ENCODE data around the gene MRPL10.
A peak's percentile ranks its signal among the peaks of the same experiment; 100 is the strongest.

Gene MRPL10

GRCh38 chr17:47820033-47820789 is 11.1 kb downstream of the MRPL10 start:
- H3K27me3 Mint-ChIP-seq: no peaks in the 10 kb centered on the region
- peaks cover 24 to 39% of the 10 kb centered on the region in 2 donors for H3K4me1 Mint-ChIP-seq
- H3K36me3 Mint-ChIP-seq: peaks cover 33 to 42% of the 10 kb centered on the region in 2 donors
- H3K27ac Mint-ChIP-seq: no peak overlapping the region
- no peak for DNase-seq
- no peak for ATAC-seq (replicated peaks)
- no peaks in the 10 kb centered on the region for H3K9me3 Mint-ChIP-seq
- peak overlapping the region; percentile 96 to 99 for H3K4me3 Mint-ChIP-seq

GRCh38 chr17:47819475-47819874 is 11.9 kb downstream of the MRPL10 start:
- Mint-ChIP-seq H3K9me3 (no peaks in the 10 kb centered on the region), H3K36me3 (peaks cover 36 to 46% of the 10 kb centered on the region in 2 donors), H3K27me3 (no peaks in the 10 kb centered on the region), H3K27ac (no peak overlapping the region), H3K4me1 (peaks cover 24 to 37% of the 10 kb centered on the region in 2 donors), H3K4me3 (no peak overlapping the region)
- ATAC-seq (replicated peaks) (no peak), DNase-seq (no peak)

DNA sequence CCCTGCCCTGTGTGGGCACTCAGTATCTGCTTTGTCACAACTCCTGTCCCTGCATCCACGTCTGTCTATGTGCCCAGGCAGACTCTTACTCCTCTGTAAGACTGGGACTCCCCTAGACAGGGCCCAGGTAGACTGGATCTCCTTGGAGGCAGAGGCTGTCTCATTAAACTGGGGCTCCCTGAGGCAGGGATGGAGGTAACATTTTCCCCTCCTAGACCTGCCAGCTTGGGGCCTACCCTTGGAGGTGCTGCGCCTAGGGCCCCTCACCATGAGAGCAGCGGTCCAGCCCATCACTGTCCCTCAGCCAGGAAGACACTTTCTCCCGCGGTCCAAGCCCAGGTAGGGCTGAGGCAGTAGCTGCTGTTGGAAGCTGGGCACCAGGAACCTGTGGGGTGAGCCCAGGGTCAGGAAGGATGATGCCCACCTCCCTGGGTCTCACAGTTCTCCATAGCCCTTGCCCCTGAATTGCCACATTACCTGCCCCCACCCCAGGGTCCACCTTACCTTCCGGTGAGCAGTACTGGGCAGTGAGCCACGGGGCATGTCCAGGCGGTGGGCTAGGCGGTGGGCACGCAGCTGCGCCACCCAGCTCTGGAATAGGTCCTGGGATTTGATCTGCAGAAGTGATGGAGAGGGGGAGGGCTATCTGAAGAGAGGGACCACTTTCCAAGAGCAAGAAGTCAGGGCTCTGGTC is 13.2 kb downstream of the MRPL10 start:
- no peaks in the 10 kb centered on the region for H3K9me3 Mint-ChIP-seq
- no peaks in the 10 kb centered on the region for H3K27me3 Mint-ChIP-seq
- H3K4me3 Mint-ChIP-seq: no peak overlapping the region
- DNase-seq: no peak
- peaks cover 23 to 33% of the 10 kb centered on the region in 2 donors for H3K4me1 Mint-ChIP-seq
- no peak overlapping the region for H3K27ac Mint-ChIP-seq
- H3K36me3 Mint-ChIP-seq: peaks cover 36 to 43% of the 10 kb centered on the region in 2 donors
- no peak for ATAC-seq (replicated peaks)

DNA sequence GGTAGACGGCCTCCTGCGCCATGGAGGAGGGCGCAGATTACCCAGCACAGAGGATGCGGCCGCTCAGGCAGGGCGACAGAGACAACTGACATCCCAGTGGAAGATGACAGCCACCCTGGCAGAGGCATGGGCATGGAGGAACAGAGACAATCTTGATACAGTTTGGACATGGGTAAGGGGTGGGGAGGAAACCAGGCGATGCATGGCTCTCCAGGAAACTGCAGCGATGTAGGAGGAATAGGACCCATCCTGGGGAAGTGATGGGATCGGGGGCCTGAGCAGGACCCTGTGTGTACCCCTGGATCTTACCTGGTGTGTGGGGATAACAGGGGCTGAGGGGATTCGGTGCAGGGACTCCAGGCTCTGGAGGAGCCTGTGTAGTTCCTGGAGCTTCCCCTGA is 14.4 kb downstream of the MRPL10 start:
- H3K27me3 Mint-ChIP-seq: no peaks in the 10 kb centered on the region
- peaks cover 47 to 53% of the 10 kb centered on the region in 2 donors for H3K36me3 Mint-ChIP-seq
- no peaks in the 10 kb centered on the region for H3K9me3 Mint-ChIP-seq
- H3K27ac Mint-ChIP-seq: no peak overlapping the region
- ATAC-seq (replicated peaks) (no peak), DNase-seq (no peak)
- H3K4me3 Mint-ChIP-seq: no peak overlapping the region
- peaks cover 17 to 28% of the 10 kb centered on the region in 2 donors for H3K4me1 Mint-ChIP-seq

- peaks cover 13 to 21% of the 10 kb centered on the region in 2 donors for H3K4me1 Mint-ChIP-seq
- no peak overlapping the region for H3K27ac Mint-ChIP-seq
- H3K36me3 Mint-ChIP-seq: peaks cover 50 to 57% of the 10 kb centered on the region in 2 donors
- no peak overlapping the region for H3K4me3 Mint-ChIP-seq
- no peak for DNase-seq
- ATAC-seq (replicated peaks): no peak
- H3K27me3 Mint-ChIP-seq: no peaks in the 10 kb centered on the region
- H3K9me3 Mint-ChIP-seq: no peaks in the 10 kb centered on the region
Measured at GRCh38 chr17:47816111-47816735, 15.1 kb downstream of the MRPL10 start.

DNA sequence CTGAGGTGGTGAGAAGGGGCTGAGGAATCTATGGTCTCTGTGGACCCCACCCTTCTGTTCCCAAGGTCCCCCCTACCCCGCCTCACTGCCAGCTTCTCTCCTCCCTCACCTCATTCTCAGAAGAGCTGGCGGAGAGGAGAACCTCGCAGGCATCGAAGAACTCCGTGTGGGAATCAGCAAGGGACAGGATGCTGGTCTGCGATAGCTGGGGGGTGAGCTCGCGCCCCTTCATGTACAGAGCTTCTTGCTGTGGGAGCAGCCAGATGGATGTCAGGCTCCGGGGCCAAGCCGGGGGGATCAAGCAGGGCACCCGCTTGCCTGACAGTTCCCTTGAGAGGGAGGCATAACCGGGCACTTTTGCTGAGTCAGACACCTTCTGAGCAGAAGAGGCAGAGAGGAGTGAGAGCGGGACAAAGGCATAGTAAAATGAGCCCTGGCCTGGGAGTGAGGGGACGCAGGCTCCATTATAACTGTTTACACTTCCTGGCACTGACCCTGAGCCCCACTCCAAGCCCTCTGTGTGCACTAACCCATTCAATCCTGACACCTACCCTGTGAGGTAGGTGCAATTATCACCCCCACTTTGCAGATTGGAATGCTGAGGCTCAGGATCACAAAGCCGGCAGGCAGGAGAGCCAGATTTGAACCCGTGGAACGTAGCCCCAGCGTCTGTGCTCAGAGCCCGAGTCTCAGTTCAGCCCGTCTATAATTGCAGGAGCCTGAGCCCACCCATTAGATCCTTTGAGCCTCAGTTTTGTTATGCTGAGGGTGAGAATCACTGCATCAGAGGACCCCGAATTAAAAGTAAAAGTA is 16.0 kb downstream of the MRPL10 start:
- Mint-ChIP-seq H3K4me1 (peaks cover 7 to 17% of the 10 kb centered on the region in 2 donors), H3K36me3 (peaks cover 58 to 66% of the 10 kb centered on the region in 2 donors), H3K27me3 (no peaks in the 10 kb centered on the region)

GRCh38 chr17:47813512-47814031 is 17.8 kb downstream of the MRPL10 start:
- no peak overlapping the region for H3K4me3 Mint-ChIP-seq
- H3K27ac Mint-ChIP-seq: no peak overlapping the region
- peaks cover 4 to 12% of the 10 kb centered on the region in 2 donors for H3K4me1 Mint-ChIP-seq
- H3K27me3 Mint-ChIP-seq: no peaks in the 10 kb centered on the region
- DNase-seq (no peak), ATAC-seq (replicated peaks) (no peak)
- peaks cover 54 to 82% of the 10 kb centered on the region in 2 donors for H3K36me3 Mint-ChIP-seq
- H3K9me3 Mint-ChIP-seq: no peaks in the 10 kb centered on the region

More for the DNA sequence above, 16.0 kb downstream of the MRPL10 start:
- no peaks in the 10 kb centered on the region for H3K9me3 Mint-ChIP-seq
- H3K27ac Mint-ChIP-seq: no peak overlapping the region
- ATAC-seq (replicated peaks) (no peak), DNase-seq (no peak)
- H3K4me3 Mint-ChIP-seq: no peak overlapping the region

DNA sequence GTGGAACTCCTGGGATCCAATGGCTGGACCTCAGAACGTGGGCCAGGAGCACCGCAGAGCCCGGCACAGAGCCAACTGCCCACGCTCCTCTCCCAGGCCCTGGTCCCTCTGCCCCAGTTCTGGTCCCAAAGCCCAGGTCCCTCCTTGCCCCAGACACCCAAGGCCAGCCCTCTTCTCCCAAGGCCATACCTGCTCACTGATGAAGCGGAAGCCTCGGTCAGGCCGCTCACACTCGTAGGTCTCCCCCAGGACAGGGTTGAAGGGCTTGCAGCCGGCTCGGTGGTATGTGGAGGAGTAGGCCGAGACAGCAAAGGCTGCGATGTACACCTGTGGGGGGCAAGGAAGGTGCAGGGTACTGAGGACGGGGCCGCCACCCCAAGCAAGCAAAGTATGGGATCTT is 18.3 kb downstream of the MRPL10 start:
- Mint-ChIP-seq H3K36me3 (peaks cover 59 to 87% of the 10 kb centered on the region in 2 donors), H3K4me1 (peaks cover 4 to 12% of the 10 kb centered on the region in 2 donors), H3K4me3 (no peak overlapping the region), H3K27ac (no peak overlapping the region), H3K9me3 (no peaks in the 10 kb centered on the region), H3K27me3 (no peaks in the 10 kb centered on the region)
- DNase-seq (no peak), ATAC-seq (replicated peaks) (no peak)

DNA sequence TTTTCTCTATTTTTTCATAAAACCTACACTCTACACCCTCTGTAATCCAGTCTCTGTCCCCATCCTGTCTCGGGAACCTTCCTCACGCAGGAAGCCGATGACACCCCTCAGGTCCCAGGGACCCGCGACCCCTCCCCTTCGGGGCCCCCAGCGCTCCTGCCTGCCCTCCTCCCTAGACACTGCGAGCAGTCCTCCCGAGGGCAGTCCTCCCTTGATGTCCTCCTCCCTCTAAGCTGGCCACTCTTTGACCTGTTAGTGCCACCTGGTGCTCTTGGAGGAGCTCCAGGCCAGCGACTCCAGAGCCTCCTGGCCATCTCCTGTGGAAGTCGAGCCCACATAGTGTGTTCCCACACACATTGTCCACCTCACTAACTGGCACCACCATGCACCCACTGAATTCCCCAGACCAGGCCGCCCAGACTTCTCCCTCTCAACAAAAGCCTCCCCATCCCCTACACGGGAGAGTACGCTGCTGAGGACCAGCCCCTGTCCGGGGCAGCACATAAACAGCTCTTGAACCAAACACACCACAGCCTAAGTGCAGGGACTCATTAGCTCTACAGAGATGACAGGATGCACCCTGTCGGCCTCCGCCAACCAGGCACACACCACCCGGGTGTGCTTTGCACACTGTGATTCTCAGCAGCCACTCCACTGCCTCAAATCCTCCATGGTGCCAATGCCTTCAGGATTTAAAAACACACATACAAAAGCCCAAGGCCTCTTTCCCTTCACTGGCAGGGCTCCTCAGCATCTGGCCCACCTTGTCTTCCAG is 19.0 kb downstream of the MRPL10 start:
- Mint-ChIP-seq H3K4me1 (peaks cover 4 to 12% of the 10 kb centered on the region in 2 donors), H3K27me3 (no peaks in the 10 kb centered on the region), H3K27ac (no peak overlapping the region), H3K9me3 (no peaks in the 10 kb centered on the region), H3K4me3 (no peak overlapping the region), H3K36me3 (peaks cover 60 to 87% of the 10 kb centered on the region in 2 donors)
- DNase-seq (no peak), ATAC-seq (replicated peaks) (no peak)

DNA sequence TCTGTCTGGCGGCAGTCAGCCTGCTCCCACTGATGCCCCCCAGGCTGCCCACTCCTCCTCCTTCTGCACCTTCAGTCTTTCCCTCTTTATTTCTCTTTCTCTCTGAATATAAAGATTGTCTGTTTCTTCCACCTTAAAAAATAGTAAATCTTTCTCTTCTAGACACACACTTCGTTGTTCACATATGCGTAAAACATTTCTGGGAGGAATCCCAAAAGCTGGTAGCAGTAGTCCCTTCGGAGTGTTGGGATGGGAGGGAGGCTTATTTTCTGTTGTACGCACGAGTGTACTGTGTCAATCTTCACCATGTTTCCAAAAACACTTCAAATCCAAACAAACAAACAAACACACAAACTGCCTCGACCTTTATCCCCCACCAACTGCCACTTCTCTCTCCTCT is 19.6 kb downstream of the MRPL10 start:
- Mint-ChIP-seq H3K27ac (peak overlapping the region; percentile 38), H3K27me3 (no peaks in the 10 kb centered on the region), H3K9me3 (no peaks in the 10 kb centered on the region), H3K4me1 (peaks cover 4 to 12% of the 10 kb centered on the region in 2 donors), H3K36me3 (peaks cover 65 to 87% of the 10 kb centered on the region in 2 donors), H3K4me3 (no peak overlapping the region)
- ATAC-seq (replicated peaks) (no peak), DNase-seq (no peak)

DNA sequence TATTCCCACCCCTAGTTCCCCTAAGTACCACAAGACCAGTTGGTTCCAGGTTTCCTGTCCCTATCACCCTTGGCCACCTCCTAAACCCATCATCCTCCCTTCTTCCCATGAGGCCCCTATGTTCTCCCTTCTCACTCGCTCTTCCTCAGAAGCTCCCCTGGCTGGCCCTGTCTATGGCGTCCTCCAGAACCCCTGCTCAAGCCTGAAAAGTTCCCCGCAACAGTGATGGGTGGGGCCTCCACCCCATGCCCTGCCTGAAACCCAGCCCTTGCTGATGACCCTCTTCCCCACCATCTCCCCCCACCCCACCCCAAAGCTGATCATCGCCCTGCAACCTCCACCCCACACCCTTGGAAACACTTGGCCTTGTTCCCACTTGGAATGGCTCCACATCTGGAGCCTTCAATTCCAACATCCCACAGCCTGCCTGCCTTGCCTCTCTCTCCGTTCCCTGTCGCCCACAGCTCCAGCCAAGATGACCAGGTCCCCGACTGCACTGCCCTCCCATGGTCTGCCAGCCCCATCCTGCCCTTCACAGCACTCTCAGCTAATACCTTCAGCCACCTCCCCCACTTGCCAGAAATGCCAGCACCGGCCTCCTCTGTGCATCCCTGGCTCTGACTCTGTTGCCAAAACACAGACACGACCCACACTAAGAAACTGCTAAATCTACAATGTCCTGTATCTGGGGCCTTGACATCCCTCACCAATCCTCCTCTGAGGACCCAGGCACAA is 20.3 kb downstream of the MRPL10 start:
- H3K36me3 Mint-ChIP-seq: peaks cover 62 to 84% of the 10 kb centered on the region in 2 donors

DNA sequence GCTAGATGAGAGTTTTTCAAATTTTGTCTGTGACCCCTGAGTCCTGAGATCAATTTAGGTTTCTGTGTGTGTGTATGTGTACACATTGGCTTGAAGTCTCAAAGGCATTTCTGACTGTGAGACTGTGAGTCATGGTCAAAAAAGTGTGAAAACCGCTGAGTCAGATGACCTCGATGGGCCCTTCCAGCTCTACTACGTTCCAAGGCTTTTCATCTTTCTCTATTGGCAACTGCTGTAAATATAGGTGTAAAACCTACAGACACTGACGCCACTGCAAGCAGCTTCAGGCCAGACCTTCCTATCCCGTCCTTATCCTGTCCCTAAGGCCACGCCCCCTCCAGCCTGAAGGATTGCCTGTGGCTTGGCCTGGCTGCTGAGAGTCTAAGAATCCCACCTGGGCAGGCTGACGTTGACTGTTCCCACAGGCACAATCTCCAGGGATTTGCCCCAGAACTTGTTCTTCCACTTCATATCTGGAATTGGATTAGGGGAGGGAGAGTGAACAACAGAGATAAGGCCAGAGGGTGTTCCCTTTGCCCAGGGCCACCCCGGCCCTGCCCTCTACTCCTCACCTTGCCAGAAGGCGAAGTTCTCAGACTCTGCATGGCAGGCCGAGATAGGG is 21.0 kb downstream of the MRPL10 start:
- Mint-ChIP-seq H3K27ac (peak overlapping the region; percentile 37), H3K36me3 (peaks cover 58 to 77% of the 10 kb centered on the region in 2 donors), H3K4me1 (peaks cover 4 to 12% of the 10 kb centered on the region in 2 donors), H3K27me3 (no peaks in the 10 kb centered on the region), H3K4me3 (no peak overlapping the region), H3K9me3 (no peaks in the 10 kb centered on the region)
- DNase-seq (no peak), ATAC-seq (replicated peaks) (no peak)

More for the DNA sequence above, 20.3 kb downstream of the MRPL10 start:
- Mint-ChIP-seq H3K27me3 (no peaks in the 10 kb centered on the region), H3K4me3 (no peak overlapping the region), H3K9me3 (no peaks in the 10 kb centered on the region), H3K4me1 (peaks cover 4 to 12% of the 10 kb centered on the region in 2 donors), H3K27ac (peak overlapping the region; percentile 16)
- no peak for DNase-seq
- no peak for ATAC-seq (replicated peaks)

Data from stimulated activated naive B cell treated with anti-CD40 and anti-IgM and Interleukin-4, amounts not matched to agents 10 μg/mL and 1 μg/mL and 100 μg/mL, for 72 hours (primary cell).